ENCODE data around the gene ATP8B4.

ATP8B4 gene

DNA sequence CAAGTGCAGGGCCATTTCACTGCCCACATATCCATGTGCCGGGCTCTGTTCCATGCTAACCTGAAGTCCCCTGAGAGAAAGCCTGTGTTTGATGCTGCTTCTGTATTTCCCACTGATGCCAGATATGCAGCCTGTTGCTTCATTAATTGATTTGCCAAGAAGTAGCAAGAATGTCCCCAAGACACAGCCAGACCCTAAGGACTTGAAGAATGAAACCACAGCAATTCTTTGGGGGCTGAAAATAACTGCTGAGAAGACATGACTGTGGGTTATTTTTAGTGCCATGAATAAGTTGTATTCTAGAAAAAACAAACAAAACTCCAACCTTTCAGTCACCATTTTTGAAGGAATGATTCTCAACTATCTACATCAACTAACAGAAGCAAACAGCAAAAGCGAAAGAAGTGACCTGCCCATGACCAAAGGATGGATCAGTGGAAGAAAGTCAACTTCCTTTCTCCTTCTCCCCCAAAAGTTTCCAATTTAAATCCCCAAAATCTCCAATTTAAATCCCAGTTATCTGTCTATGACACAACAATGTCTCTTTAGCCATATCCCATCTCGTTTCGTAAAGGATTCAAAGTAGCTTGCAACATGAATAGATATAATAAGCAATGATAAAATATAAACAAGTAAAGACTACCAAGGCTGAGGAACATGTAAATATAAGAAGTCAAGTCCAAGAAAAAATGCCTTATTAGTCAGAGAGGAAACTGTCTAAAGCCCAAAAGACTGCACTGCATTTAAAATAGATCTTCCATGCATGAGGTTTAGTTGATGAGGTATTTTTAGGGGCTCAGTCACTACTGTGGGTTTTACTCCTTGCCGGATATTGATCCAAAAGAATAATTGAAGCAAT is 271.4 kb downstream of the ATP8B4 start:
- no peak for DNase-seq

DNA sequence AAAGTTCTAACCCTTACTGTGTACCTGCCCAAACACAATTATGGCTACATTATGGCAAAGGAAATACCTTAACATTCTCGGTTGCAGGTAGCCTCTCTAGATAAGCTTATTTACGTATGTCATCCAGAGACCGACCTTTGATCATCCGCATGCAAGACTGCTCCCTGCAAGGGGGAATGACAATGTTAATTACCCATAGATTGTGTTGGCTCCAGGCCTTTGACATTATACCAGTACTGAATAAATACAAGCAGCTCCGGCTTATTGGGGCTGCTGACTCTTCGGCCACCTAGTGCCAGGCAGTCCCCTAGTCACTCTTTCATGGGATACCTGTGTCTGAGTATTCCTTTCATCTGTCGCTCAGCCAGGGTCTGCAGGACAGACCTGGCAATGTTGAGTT is 274.6 kb downstream of the ATP8B4 start:
- DNase-seq, result no peak

DNA sequence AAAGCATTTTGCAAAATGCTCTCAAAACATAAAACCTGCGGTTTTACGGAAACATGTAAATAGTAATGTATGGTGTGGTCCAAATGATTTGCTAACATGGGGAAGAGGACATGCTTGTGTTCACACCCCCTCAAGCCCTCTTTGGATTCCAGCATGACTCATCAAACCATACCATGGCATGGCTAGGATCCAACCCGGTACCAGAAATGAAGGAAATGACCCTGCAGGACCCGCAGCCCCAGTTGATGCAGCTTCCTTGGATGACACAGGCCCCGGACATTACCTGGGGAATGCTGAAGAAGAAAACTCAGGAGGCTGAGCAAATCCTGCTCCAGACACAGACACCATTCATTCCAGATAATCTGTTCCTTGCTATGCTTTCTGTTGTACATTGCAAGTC is 275.3 kb downstream of the ATP8B4 start:
- no peak for DNase-seq

GRCh38 chr15:49842031-49842730 is 276.9 kb downstream of the ATP8B4 start:
- no peak for DNase-seq

DNA sequence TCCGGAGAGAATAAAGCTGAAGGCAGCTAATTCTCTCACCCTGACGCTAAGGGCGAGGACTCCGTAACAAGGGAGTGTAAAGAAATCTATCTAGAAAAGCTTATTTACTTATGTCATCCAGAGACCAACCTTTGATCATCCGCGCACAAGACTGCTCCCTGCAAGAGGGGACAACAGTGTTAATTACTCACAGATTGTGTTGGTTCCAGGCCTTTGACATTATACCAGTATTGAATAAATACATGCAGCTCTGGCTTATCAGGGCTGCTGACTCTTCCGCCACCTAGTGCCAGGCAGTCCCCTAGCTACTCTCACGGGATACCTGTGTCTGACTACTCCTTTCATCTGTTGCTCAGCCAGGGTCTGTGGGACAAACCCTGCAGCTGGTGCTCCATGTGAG is 286.5 kb downstream of the ATP8B4 start:
- DNase-seq, result no peak

- no peak for DNase-seq
These were observed 287.6 kb downstream of the ATP8B4 start for GRCh38 chr15:49831206-49831965.

- DNase-seq, result no peak
These were observed 288.6 kb downstream of the ATP8B4 start for GRCh38 chr15:49830391-49830790.

GRCh38 chr15:49827311-49827710 is 291.7 kb downstream of the ATP8B4 start:
- DNase-seq, result no peak

DNA sequence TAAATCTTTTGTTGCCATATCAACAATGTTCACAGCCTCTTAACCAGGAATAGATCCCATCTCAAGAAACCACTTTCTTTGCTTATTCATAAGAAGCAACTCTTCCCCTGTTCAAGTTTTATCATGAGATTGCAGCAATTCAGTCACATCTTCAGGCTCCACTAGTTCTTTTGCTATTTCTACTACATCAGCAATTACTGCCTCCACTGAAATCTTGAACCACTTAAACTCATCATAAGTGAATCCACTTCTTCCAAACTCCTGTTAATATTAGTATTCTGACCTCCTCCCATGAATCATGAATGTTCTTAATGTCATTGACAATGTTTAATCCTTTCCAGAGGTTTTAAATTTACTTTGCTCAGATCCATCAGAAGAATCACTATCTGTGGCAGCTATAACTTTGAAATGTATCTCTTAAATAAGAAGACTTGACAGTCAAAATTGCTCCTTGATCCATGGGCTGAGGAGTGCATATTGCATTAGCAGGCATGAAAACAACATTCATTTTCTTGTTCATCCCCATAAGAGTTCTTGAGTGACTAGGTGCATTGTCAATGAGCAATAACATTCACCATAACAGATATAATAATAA is 292.3 kb downstream of the ATP8B4 start:
- no peak for DNase-seq

- DNase-seq, result no peak
These were observed 294.3 kb downstream of the ATP8B4 start for GRCh38 chr15:49824775-49825099.

- DNase-seq, result no peak
These were observed 294.9 kb downstream of the ATP8B4 start for GRCh38 chr15:49823987-49824774.

DNA sequence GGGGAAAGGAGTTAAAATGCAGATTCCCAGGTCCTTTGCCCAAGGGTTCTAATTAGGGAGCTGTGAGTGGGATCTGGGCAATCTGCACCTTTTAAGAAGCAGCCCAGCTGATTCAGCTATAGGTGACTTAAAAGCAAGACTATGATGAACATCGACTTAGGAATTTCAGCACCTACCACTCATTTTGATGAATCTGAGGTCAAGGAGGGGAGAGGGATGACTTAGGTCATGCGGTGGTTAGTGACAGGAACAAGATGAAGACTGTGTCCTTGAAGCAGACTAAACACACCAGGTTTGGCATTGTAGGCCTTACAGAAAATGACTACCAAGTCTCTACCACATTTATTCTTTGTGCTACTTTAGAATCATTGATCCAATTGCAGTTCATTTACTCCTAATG is 301.9 kb downstream of the ATP8B4 start:
- DNase-seq, result no peak

DNA sequence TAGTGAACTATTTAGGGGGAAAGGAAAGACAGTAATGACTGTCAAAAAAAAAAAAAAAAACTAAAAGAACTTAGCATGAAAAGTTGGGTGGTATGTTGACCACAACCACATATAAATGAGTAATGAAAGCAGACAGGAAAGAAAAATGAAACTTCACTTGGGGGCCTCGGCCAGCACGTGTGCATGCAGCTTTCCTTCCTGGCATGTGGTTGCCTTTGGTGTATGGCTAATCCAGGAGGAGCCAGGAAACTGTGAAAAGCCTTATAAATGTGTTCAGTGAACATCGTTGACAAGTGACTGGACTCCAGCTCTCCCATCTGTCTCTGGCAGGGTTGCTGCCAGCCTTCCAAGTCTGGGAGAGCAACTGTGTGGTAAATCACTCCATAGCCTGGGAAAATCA is 303.1 kb downstream of the ATP8B4 start:
- DNase-seq, result no peak

DNA sequence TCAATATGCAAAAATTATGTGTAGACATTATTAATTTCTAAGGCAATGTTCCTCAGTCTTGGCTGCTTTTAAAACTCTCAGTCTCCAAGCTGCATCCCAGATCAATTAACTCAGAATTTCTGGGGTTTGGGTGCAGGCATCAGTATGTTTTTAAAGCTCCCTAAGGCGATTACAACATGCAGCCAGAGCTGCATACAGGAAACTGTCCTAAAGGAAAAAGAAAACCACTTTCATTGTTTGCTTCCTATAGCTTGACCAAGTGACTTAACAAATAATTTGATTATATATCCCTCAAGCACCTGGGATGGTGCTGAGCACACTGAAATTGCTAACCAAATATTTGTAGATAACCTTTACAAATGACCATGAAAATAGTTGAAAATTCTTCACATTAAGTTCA is 303.5 kb downstream of the ATP8B4 start:
- no peak for DNase-seq

DNA sequence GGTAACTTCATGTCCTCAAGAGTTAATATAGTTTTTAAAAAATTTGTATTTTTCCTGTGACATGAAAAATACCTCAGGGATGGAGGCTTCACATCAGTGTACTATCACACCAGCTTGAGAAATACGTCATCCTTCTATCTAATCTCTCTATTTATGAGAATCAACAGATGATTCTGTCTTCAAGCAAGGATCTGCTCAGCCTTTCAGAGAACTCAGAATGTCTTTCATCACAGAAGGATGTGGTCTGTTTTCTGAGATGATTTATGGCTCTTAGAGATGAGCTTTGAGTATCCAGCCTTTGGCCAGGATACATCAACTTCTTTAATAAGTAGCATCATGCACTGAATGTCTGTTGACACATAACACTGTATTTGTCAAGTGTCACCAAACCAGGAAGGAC is 304.3 kb downstream of the ATP8B4 start:
- no peak for DNase-seq

DNA sequence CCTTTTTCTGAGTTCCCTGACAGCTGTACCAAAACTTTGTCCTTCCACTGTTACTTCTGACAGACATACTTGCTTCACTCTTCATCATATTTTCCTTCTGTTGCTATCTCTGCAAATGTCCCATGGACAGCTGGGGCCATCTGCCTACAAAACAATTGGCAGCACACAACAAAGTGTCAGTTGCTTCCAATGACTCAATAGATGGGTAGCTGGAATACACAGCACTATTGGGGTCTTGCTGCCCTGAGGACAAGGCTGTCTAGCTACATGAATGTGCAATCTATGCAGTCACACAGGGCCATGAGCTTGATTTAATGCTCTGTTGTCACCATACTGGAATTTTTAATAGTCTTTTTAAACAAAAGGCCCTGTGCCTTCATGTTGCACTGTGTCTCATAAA is 305.4 kb downstream of the ATP8B4 start:
- no peak for DNase-seq

- no peak for DNase-seq
These were observed 308.3 kb downstream of the ATP8B4 start for GRCh38 chr15:49810720-49811119.

GRCh38 chr15:49809894-49810609 is 309.0 kb downstream of the ATP8B4 start:
- no peak for DNase-seq

DNA sequence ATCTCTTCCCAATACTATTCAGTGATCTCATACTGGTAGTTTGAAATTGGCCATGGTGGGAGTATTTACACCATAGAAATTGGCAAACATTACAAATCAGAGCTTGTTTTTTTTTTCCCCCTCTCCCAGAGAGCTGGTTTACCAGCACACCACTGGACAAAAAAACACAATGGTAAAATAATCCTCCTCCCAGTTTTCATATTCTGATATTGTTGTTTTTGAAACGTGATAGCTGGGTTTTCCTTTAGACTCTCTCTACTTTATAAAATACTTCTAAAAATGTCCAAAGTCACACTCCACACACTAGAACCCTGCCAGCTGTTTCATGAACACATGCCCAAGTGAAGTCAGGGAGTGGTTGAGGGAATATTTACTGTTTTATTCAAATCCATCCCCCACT is 310.7 kb downstream of the ATP8B4 start:
- DNase-seq, result no peak
